Ureter (tissue), 1 donor: ENCODE data around the gene ACTRT2. TPM values are rescaled to one million over a fixed set of nuclear protein-coding genes. Genes with fewer than 3 reads are reported as not detected.

Experiments used
- DNase-seq: peaks from one replicate; pipeline ENCODE4 v3.0.0-alpha.2; 2020; ENCODE audit warnings: low spot score
- total RNA-seq: library from RNA; stranded (reverse); gene quantifications from one replicate; pipeline ENCODE4 v1.2.4, GENCODE V29; 2023
- donor health status: DM: yes; HTN: yes; CAD: no.

Gene ACTRT2
- not detected for total RNA-seq

DNA sequence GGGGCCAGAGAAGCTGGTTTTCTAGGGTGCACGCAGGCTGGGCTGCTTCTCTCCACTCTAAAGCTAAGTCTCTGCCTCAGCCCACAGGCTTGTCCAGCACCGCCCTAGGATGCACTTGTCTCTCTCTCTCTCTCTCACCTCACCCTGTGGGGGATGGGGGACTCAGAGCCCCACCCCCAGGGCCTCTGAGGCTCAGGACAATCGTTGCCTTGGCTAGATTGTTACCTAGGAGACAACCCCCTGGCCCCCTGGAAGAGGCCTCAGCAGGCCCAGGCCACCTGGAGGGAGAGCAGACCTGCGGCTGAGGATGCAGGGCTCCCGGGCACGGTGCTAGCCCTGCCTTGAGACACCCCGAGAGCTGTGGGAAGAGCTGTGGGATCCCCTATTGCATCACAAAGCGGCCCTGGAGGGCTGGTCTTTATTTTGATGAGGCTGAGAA, at the start of gene ACTRT2:
ACTRT2 (plus strand) TSS at position 235 of the 439 bp plus-strand sequence. CDS start 220 bp downstream, outside the sequence.
- DNase-seq, result no peak

DNA sequence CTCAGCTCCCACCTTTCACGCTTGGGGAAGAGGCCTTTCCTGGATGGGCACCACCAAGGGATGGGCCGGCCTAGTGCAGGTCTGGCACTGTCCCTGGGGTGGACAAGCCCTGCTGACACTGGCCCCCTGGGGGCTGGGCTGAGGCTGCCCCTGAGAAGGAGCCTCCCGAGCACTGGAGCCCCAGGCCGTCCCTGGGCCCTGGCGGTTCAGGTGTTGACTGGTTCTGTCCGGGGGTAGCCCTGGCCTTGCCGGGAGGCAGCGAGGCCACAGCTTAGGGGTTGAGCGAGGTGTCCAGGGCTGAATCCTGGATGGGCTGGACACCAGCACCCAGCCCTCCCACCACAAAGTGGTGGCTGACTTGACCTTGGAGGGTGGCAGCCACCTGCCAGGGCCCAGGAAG, 49.7 kb upstream of the ACTRT2 start:
- no peak for DNase-seq

- no peak for DNase-seq
Measured at GRCh38 chr1:2972011-2972878, 49.0 kb upstream of the ACTRT2 start.

DNA sequence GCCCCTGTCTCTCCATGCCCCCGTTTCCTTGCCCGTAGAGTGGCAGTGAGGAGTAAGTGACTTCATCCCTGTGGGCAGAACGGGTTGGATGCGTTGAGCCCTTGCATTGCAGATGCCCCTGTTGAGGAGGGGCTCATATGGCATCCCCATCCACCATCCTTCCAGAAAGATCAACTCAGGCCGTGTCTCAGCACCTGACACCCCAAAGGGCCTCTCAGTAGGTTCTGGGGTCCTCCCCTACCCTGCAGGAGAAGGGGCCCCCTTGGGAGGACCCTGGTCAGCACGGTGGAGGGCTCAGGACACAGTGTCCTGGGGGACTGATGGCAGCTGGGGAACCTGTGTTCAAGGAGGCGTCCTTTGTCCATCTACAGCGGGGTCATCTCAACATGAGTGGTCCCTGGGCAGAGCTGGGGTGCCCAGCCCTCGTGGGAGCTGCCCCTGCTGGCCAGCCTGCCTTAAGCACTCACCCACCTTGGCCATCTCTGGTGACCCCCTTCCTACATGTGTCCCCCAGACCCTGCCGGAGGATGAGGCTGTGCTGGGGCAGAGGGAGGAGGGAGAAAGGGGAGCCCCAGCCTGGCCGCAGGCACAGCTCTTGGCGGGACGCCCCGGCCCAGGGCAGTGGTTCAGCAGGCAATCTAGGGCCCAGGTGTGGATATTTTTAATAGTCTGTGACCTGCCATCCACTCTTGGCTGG, 48.2 kb upstream of the ACTRT2 start:
- no peak for DNase-seq

- DNase-seq, result no peak
Measured at GRCh38 chr1:2973601-2974593, 47.4 kb upstream of the ACTRT2 start.

DNA sequence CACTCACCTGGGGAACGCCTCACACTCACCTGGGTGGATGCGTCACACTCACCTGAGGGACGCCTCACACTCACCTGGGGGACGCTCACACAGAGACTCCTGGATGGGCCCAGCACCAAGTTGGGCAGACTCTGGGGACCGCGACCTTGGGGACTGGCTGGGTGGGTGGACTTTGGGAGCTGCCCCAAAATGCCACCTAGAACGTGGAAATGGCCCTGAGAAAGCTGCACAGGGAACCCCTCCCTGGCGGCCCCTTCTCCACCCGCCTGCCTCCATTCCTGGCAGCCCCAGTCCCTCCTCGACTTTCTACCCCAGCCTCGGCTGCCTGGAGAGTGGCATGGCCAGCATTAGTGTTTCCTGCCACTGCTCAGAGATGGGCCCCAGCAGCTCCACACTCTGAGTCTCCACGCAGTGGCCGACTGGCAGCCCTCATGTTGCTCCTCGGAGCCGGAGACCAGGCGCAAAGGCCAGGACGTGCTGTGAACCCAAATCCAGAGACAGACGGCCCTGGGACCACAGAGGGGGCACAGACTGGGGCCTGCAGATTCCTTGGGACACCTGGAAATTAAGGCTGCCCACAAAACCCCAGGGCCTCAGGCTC, 46.5 kb upstream of the ACTRT2 start:
- DNase-seq, result no peak

DNA sequence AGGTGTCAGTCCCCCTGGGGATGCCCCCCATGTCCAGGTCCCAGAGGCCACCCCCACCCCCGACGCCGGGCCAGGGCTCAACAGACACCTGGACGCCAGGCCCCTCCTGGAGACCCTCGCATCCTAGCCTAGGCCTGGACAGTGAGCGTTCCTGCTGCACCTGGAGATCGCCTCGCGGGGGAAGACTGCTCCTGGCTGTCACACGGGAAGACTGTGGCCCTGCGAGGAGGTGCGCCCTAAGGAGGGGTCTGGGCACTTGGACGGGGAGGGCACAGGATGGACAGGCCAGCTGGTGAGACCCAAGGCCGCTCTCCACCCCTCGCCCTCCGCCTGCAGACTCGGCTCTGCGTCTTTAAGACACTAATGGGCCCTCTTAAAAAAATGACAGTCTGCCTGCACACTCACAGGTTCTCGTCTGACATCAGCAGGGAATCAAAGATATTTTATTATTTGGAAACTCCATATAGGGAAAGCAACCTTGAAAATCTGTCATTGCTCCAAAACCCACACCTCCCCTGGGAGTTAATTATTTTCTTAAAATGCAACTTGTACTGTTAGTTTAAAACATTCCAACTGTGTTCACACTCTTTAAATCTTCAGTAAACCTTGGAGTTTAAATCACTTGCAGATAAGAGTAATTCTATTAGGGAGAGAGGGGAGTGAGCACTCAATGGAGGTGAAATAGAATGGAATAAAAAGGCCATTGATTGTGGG, 45.6 kb upstream of the ACTRT2 start:
- DNase-seq, result no peak

DNA sequence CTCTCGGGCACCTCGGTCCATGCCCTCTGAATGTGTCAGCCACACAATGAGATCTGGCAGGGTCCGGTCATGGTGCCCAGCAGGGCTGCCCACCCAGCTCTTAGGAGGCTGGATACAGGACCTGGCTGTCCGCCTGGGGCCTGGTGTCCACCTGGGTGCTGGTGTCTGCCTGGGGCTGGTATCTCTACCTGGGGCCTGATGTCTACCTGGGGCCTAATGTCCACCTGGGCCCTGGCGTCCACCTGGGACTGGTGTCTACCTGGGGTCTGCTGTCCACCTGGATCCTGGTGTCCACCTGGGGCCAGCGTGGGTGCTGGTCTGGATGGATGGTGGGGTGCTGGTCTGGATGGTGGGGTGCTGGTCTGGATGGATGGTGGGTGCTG, 45.1 kb upstream of the ACTRT2 start:
- DNase-seq, result no peak

GRCh38 chr1:2977886-2978611, 43.2 kb upstream of the ACTRT2 start:
- peak; percentile 31 for DNase-seq

DNA sequence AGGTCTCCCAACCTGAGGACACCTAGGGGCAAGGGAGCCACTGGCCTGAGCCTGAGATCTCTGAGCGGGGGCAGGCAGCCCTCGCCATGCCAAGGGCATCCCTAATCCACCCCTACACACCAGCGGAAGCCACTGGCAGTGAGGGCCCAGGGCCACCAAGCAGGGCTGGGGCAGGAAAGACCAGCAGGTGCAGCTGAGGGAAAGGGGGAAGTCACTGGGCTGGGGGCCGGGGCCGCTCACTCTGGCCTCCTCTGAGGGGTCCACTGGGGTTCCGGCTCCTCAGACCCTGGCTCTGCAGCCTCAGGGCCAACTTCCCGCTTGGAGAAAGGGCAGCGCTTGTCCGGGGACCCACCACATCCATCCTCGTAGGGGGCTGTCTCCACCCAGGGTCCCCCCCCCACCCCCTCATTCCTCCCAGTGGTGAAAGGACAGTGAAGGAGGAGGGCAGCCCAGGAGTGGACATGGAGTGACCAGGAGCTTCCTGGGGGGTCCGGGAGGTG, 42.5 kb upstream of the ACTRT2 start:
- DNase-seq, result no peak

GRCh38 chr1:2979191-2980072, 41.8 kb upstream of the ACTRT2 start:
- no peak for DNase-seq

GRCh38 chr1:2980073-2980791, 41.0 kb upstream of the ACTRT2 start:
- no peak for DNase-seq

- no peak for DNase-seq
Measured at GRCh38 chr1:2980849-2981248, 40.4 kb upstream of the ACTRT2 start.

DNA sequence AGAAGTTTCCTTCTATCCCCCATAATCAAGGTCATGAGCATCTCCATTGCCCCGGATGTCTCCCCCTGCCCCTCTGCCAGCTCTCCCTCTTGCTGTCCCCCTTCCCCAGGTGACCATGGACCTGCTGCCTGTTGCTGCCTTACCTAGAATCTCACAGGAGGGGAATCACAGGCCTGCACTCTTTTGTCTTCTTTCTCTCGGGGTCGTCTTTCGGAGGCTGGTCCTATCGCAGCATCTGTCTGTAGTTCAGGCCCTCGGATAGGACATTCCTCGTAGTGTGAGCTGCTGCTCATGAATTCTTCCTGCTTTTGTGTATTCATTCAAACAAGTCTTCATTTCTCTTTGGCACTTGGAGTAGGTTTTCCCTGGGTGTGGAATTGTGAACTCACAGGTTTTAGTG, 39.9 kb upstream of the ACTRT2 start:
- no peak for DNase-seq

DNA sequence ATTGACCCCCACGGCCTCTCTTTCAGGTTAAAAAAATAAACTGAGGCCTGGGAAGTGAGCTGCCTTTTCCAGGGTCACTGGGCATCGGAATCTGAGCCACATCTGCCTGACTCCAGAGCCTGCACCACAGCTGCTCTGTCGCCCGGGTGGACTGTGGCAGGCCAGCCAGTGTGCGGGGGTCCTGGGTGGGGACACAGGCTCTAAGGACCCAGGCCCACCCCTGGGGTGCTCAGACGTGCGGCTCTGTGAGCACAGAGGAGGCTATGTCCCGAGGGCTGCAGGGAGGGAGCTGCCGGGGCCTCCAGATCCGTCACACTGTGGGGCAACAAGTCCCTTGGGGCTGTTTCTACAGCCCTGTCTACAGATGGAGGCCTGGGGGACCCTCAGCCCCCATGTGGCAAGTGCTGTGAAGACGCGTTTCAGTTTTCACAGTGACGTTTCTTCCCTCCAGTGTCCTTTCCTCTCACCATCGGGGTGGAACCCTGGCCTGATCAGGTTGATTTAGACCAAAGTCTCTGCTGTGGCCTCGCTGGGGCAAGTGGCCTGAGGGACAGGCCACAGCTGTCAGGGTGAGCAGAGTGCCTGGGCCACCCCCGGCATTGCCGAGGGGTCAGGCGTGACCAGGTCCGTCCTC, 39.2 kb upstream of the ACTRT2 start:
- no peak for DNase-seq

DNA sequence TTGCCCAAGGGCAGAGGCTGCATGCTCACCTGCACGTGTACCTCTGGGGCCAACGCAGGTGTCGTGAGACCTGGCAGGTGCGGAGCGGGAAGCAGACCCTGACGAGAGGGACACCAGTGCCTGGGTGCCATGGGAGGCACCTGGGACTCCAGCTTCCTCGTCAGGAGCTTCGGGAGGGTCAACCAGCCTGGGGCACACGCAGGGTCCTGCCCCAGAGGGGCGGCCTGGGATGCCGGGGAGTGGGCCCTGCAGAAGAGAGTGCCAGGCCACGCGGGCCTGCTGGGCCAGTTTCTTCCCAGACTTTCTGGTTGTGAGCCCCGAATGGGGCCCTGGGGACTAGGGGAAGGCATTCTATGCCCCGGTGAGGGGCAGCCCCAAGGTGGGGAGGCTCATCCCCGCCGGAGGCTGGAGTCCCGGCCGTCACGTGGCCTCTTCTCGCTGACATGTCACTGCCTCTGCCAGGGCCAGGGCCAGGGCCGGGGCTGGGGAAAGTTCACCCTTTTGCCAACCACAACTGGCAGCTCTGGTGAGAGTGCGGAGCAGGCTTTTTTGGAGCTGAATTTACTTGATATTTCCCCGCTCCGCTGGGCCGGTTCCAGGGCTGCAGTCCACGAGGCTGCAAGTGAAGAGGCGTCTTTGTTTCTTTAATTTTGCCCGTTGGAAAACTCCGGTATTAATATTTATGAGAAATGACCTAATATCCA, 38.5 kb upstream of the ACTRT2 start:
- DNase-seq, result no peak

GRCh38 chr1:2983319-2983705, 38.0 kb upstream of the ACTRT2 start:
- no peak for DNase-seq
